Measurements from ENCODE around the gene SRSF9. TPM values are rescaled to one million over a fixed set of nuclear protein-coding genes. Genes with fewer than 3 reads are reported as not detected.
A peak's percentile ranks its signal among the peaks of the same experiment; 100 is the strongest.

The SRSF9 gene
- total RNA-seq, 1 donor from 2014 or later, result 128 TPM

DNA sequence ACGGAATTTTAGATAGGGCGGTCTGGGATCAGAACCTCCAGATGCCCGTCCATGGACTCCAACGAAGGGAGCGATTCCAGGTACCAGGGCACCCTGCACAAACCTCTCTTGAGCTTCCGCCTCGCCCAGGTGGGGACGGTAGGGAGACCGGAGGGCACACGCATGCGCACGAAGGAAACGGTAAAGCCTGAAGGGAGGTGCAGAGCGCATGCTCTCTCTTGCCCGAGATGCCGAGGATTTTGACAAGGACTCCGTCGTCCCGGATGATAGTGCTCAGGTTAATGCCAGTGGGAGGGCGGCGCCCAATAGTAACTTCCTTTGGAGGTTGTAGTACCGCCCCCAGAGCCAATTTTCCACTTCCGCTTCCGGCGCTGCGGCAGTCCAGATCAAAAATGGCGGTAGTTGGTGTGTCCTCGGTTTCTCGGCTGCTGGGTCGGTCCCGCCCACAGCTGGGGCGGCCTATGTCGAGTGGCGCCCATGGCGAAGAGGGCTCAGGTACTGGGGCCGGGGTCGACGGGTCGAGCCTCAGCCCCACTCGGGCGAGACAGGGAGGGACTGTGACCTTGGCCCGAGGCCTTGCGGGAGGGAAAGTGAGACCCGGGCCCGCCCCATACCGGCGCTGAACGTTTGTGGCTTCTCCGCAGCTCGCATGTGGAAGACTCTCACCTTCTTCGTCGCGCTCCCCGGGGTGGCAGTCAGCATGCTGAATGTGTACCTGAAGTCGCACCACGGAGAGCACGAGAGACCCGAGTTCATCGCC lies 31.6 kb downstream of the SRSF9 start, which contains the start of gene COX6A1:
COX6A1 (plus strand) TSS at position 379 of the 760 bp plus-strand sequence; CDS start at position 393, 14 bp downstream.
- TF ChIP-seq CTCF (conservative IDR thresholded peaks at IDR 0.05; ENCODE audit: low read depth, low read length), result peak; percentile 6
- peak; percentile 84 for DNase-seq (ENCODE audit: low read depth)
- H3K4me3 ChIP-seq (ENCODE audit: low read depth, low read length), result peak within 1 kb of the TSS; percentile 92

GRCh38 chr12:120432772-120433525 lies 36.6 kb downstream of the SRSF9 start:
- DNase-seq (ENCODE audit: low read depth), result no peak
- TF ChIP-seq CTCF (conservative IDR thresholded peaks at IDR 0.05; ENCODE audit: low read depth, low read length), result no peak
- no peak overlapping the region for H3K4me3 ChIP-seq (ENCODE audit: low read depth, low read length)

DNA sequence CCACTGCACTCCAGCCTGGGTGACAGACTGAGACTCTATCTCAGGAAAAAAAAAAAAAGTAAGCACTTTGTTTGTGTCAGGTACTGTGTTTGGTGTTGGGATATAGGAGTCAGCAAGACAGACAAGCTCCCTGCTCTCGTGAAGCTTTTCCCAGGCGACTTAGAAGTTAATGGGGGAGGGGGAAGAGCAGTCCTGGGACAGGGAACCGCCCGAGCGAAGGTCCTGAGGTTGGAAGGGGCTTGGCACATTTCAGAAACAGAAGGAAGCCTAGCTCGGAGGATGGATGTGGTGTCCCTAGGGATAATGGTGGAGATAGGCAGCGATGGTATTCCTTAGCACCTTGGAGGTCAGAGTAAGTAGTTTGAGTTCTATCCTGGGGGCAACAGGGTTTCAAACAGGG lies 40.2 kb downstream of the SRSF9 start:
- TF ChIP-seq CTCF (conservative IDR thresholded peaks at IDR 0.05; ENCODE audit: low read depth, low read length), result no peak
- no peak overlapping the region for H3K4me3 ChIP-seq (ENCODE audit: low read depth, low read length)
- DNase-seq (ENCODE audit: low read depth), result no peak

- no peak for TF ChIP-seq CTCF (conservative IDR thresholded peaks at IDR 0.05; ENCODE audit: low read depth, low read length)
- no peak for DNase-seq (ENCODE audit: low read depth)
- H3K4me3 ChIP-seq (ENCODE audit: low read depth, low read length), result no peak overlapping the region
Observed at GRCh38 chr12:120428597-120429229, 40.8 kb downstream of the SRSF9 start.

DNA sequence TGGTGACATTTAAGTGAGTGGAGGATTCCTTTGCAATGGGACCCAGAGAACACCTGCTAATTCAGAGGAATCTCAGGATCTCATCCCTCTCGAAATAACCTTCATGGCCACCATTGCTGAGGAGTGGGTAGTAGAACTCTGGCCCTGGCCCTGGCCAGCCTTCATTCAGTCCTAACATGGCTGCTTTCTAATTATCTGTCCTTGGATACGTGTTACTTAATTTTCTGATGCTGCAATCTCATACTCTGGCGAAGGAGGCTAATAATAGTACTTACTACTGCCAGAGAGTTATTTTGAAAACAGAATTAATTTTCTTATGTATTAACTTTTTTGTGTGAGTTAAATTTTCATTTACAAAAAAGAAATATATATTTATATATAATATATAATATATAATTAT lies 43.8 kb downstream of the SRSF9 start:
- TF ChIP-seq CTCF (conservative IDR thresholded peaks at IDR 0.05; ENCODE audit: low read depth, low read length), result no peak
- DNase-seq (ENCODE audit: low read depth), result no peak
- H3K4me3 ChIP-seq (ENCODE audit: low read depth, low read length), result no peak overlapping the region

- H3K4me3 ChIP-seq (ENCODE audit: low read depth, low read length), result no peak overlapping the region
- DNase-seq (ENCODE audit: low read depth), result no peak
- no peak for TF ChIP-seq CTCF (conservative IDR thresholded peaks at IDR 0.05; ENCODE audit: low read depth, low read length)
Observed at GRCh38 chr12:120422892-120423456, 46.6 kb downstream of the SRSF9 start.
